ENCODE data around the gene ZNF175.

DNA sequence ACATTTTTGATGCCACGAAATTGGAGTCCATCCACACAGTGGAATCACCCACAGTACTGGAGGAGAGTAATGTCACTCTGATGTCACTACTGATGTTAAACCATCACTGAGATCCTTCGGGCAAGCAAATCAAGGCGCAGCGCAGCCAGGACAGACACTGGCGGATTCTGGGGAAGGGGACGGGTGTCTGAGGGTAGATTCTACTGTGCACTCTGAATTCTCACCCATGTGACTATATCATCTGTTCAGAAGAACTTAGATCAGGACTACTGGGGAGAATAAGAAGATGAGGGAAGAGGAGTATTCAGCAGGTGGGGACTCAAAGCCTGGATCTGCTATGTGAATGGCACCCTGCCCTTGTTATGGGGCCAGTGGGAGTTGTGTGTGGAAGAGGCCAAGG, 27.0 kb upstream of the ZNF175 start:
- TF ChIP-seq TRIM24 (IDR thresholded peaks at IDR 0.05) (no peak), NFIC (IDR thresholded peaks at IDR 0.05) (no peak), ZNF121 (CRISPR knock-in tag; conservative IDR thresholded peaks at IDR 0.05) (no peak), CREBBP (IDR thresholded peaks at IDR 0.05; ENCODE audit: low read depth, low read length) (no peak), RBFOX2 (IDR thresholded peaks at IDR 0.05; ENCODE audit: low read depth, low read length) (no peak), CHD4 (IDR thresholded peaks at IDR 0.05; ENCODE audit: insufficient read depth, insufficient replicate concordance, low read depth, low read length, poor library complexity, severe bottlenecking) (no peak), PHB2 (IDR thresholded peaks at IDR 0.05; ENCODE audit: low read depth) (no peak), PRPF4 (IDR thresholded peaks at IDR 0.05; ENCODE audit: insufficient read depth, low read depth, low read length, poor library complexity, severe bottlenecking) (no peak)
- TF ChIP-seq, protein P1, sequence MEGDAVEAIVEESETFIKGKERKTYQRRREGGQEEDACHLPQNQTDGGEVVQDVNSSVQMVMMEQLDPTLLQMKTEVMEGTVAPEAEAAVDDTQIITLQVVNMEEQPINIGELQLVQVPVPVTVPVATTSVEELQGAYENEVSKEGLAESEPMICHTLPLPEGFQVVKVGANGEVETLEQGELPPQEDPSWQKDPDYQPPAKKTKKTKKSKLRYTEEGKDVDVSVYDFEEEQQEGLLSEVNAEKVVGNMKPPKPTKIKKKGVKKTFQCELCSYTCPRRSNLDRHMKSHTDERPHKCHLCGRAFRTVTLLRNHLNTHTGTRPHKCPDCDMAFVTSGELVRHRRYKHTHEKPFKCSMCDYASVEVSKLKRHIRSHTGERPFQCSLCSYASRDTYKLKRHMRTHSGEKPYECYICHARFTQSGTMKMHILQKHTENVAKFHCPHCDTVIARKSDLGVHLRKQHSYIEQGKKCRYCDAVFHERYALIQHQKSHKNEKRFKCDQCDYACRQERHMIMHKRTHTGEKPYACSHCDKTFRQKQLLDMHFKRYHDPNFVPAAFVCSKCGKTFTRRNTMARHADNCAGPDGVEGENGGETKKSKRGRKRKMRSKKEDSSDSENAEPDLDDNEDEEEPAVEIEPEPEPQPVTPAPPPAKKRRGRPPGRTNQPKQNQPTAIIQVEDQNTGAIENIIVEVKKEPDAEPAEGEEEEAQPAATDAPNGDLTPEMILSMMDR (IDR thresholded peaks at IDR 0.05 in 2 of 3, conservative IDR thresholded peaks at IDR 0.05 in 1 of 3; ENCODE audit: insufficient read depth in 2 of 3, low read depth in 1 of 3, low read length in 3 of 3), result no peak
- TF ChIP-seq, protein P2, sequence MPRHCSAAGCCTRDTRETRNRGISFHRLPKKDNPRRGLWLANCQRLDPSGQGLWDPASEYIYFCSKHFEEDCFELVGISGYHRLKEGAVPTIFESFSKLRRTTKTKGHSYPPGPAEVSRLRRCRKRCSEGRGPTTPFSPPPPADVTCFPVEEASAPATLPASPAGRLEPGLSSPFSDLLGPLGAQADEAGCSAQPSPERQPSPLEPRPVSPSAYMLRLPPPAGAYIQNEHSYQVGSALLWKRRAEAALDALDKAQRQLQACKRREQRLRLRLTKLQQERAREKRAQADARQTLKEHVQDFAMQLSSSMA (CRISPR knock-in tag; IDR thresholded peaks at IDR 0.05), result no peak

Measured in K562 (cell line).